HG03135 (cell line): Measurements from ENCODE around the gene DTNBP1.

Experiments
- ATAC-seq: cut with Tn5 transposase; IDR thresholded peaks from one replicate; pipeline ENCODE4 v1.9.1; 2021; ENCODE audit warnings: mild to moderate bottlenecking, moderate library complexity; ENCODE audit not compliant: unreplicated experiment

The DTNBP1 gene

GRCh38 chr6:15536198-15536955 lies 126.5 kb downstream of the DTNBP1 start:
- ATAC-seq, result no peak

DNA sequence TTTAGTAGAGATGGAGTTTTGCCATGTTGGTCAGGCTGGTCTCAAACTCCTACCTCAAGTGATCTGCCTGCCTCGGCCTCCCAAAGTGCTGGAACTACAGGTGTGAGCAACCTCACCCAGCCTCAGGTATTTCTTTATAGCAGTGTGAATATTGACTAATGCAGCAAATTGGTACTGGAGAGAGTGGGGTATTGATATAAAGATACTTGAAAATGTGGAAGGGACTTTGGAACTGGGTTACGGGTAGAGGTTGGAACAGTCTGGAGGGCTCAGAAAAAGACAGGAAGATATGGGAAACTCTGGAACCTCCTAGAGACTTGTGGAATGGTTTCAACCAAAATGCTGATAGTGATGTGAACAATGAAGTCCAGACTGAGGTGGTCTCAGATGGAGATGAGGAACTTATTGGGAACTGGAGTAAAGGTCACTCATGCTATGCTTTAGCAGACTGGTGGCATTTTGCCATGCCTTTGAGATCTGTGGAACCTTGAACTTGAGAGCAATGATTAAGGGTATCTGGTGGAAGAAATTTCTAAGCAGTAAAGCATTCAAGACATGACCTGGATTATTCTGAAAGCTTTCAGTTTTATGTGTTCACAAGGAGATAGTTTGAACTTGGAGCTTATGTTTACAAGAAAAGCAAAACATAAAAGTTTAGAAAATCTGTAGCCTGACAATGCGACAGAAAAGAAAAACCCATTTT lies 127.2 kb downstream of the DTNBP1 start:
- ATAC-seq, result no peak

DNA sequence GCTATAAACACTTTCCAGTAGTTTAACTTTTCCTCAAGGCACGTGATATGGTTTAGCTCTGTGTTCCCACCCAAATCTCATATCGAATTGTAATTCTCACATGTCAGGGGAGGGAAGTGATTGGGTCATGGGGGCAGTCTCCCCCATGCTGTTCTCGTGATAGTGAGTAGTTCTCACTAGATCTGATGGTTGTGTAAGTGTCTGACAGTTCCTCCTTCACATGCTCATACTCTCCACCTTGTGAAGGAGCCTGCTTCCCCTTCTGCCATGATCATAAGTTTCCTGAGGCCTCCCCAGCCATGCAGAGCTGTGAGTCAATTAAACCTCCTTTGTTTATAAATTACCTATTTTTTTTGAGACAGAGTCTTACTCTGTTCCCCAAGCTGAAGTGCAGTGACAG lies 127.9 kb downstream of the DTNBP1 start:
- no peak for ATAC-seq

DNA sequence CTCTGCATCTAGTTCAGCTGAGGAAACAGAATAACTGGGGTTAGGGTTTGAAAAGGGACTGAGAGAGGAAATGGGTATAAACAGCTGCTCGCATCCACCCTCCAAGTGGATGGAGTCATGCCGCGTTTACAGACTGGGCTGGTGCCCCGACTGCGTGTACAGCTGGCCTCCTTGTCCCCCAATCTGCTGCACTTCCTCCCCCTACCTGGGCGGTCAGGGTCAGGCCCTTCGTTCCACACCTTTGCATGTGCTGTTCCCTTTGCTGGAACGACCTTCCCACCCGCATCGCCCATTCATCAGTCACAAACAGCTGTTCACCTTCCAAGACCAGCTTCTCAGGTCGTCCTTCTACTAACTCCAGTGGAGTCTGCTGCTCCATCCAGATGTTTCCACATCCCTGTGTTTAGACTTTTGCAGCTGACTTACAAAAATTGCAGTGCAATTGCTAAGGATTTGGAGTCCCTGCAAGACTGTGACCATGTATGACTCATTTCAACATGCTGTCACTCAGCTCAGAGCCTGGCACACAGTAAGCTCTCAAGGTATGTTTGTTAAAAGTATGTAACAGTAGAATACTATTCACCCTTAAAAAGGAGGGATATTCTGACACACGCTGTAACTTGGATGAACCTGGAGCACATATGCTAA lies 129.3 kb downstream of the DTNBP1 start:
- no peak for ATAC-seq

- no peak for ATAC-seq
These were observed 130.9 kb downstream of the DTNBP1 start for GRCh38 chr6:15531973-15532372.

GRCh38 chr6:15530411-15530810 lies 132.4 kb downstream of the DTNBP1 start:
- ATAC-seq, result no peak

GRCh38 chr6:15528870-15529269 lies 134.0 kb downstream of the DTNBP1 start:
- ATAC-seq, result no peak

DNA sequence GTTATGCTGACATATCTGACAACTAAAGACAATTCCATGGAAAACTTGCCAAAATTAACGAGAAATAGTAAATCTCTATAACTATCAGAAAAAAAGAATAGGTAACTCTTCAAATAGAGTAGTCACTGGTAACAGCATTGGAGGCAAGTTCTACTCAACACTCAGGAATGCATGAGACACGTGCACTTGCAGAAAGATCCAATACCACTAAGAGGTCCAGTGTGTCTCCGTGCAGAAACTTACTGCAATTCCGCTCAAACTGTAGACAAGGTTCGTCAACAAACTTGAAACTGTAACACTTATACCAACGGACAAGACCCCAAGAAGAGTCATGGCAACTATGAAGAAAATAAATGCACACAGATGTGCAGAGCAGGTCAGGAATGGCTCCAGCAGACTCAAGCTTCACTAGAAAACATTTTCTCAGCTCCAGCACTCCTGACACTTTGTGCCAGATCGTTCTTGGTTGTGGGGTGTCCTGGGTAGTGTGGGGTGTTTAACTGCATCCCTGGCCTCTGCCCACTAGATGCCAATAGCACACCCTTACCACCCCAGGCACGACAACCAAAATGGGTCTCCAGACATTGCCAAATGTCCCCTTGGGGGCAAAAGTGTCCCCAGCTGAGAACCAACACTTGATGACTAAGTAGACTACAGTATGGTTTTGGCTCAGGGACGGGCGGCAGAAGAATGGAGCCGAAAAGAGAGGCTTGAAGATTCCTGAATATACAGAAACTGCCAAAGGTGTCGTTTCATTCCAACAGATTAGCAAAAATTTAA lies 134.8 kb downstream of the DTNBP1 start:
- no peak for ATAC-seq

DNA sequence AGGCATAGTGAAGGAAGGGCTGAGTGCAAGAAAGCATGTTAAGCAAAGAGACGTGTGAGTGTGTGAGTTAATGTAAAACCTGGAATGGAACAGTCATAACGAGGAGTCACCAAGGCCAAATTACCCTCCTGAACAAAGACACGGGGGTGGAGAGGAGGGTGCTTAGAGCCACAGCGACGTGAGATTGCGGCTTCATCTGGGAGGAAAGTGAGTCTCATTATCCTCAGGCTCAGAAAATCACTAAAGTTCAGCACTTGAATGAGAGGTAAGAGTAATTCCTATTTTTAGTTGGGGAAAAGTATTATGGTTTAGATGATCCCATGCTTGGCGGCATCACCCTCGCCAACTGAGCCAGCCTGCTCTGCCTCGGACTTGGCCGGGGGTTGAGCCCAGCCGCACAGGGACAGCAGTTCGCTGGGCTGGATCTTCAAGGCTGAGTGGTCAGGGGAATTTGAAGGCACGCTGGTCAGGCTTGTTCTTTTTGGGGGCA lies 136.6 kb downstream of the DTNBP1 start:
- ATAC-seq, result no peak

GRCh38 chr6:15524861-15525401 lies 137.9 kb downstream of the DTNBP1 start:
- ATAC-seq, result no peak

DNA sequence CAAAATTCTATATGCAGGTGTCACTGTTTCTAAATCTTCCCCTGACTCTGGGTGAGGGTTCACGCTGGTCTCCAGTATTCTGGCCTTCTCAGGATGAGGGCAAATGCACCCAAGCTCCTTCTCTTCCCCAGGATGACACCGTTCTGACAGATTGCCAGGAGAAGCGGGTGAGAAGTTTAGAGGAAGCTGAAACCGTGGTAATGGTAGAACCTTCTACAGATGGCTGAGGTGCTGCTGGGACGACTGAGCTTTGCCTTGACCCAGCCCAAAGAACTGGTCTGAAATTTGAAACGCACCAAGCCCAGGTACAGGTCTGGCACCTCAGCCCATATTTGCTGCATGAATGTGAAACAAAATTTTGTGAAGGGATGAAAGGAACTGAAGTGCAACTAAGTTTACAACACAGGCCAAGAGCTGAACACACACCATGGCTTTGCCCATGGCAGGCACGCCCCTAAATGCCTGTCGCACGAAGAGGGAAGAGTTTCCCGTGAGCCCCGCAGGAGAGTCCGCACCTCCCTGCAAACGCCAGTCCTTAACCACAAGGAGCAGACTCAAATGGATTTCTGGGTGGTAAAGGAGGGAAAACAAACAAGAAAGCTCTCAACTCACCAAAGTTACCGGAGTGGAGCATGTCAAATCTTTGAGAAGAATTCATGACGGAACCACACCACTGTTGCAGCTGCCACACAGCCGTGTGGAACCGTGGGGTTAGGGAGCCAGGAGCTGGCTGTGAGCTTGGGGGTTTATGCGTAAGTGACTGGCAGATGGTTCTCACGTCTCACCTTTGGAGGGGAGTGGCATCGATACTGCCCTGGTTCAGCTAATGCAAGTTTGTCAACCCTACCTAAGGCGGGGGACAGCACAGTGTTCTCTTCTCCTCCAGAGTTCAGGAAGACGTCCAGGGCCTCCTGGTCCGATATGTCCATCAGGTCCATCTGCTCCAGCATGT lies 138.9 kb downstream of the DTNBP1 start:
- ATAC-seq, result no peak

DNA sequence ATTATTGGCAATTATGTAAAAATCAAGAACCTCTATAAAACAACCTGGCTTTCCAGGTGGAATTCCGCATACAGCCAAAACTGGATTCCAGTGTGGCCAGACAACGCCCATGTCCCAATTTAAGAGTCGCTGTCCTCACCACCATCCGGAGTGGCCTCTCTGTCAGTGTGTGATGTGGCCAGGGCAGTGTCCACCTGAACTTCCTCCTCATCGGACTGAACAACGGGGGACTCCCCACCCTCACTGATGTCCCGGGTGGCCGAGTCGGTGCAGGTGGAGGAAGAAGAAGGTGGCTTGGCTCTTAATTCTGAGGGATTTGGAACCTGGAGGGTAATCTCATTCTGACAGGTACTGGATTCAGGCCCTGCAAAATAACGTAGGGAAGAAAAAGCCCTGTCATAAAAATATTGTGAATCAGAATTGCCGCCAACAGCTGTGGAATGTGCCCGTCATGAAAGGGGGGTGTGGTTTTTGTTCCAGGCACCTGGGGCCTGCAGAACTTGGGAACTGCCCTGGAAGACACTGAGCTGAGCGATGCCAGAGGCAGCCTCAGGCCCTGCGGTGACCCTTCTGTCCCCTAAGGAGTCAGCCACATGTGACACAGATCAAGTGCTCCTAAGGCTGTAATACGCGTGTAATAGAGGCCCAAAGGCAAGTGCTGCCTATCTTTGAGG lies 139.8 kb downstream of the DTNBP1 start:
- no peak for ATAC-seq

DNA sequence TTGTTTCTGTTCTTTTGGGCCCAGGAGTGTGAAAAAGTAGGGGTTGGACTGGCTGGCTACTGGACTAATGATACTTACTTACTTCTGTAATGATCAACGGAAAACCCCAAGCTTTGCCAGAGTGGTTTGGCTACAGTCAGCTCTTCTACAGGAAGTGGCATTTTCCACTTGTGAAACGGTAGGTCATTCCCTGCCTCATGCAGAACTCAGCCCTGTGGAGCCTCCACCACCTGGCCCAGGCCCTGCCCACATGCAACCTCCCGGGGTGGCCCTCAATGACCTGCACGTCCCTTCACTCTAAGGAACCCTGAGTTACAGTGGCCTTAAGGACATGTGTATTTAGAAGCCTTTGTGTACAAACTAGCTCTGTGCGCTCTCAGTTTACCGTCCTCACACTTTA lies 140.4 kb downstream of the DTNBP1 start:
- no peak for ATAC-seq

DNA sequence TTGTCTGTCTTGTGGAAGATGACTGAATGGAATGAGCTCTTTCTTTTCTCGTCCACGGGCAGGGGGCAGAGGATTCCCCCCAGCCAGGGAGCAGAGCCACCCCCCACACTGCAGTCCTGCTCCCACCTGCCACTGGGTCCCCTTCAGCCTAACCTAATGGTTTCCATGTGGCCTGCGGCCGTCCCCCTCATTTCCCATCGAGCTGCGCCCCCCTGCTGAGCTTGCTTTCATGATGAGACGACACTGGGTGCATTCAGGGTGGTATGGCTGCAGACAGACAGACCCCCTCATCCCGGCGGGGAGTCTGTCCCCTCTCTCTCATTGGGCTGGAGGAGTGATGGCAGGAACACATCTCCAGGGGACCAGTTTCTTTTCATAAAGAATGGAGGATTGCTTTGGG lies 140.8 kb downstream of the DTNBP1 start:
- ATAC-seq, result no peak

DNA sequence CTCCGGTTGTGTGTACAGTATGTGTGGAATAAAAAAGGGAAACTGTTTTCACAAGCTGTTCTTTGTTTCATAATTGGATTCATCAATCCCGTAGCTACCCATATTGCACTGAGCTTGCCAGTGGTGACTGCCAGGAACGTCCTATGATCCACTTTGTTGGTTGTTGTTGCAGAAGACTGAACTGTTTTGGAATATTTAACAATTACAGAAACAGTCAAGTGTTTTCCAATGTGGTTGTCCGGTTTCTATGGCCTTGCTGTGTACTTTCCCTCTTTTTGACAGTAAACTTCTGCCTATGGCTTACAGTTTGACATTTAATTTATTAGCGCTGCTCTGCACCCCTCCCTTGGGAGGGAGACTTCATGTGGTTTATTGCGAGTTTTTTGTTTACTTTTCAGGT lies 141.2 kb downstream of the DTNBP1 start:
- ATAC-seq, result no peak

GRCh38 chr6:15520626-15521203 lies 142.1 kb downstream of the DTNBP1 start:
- no peak for ATAC-seq

DNA sequence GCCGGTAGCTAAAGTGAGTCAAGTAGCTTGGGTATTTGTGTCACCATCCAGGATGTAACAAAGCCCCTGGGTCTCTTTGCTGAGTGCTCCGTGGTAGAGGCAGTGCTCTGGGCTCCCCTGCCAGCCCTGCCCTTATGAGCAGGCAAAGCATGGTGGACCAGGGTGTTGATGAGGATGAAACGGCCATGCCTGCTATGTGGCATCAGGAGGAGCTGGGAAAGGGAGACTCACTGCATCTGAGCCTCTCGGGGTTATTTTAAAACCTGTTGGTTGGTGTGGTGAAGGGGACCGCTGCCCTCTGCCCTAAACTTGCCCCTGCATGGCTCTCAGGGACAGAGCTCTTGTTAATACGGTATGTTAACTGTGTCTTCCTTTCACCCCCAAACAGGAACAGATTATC lies 143.1 kb downstream of the DTNBP1 start:
- ATAC-seq, result no peak

GRCh38 chr6:15518878-15519277 lies 143.9 kb downstream of the DTNBP1 start:
- no peak for ATAC-seq

DNA sequence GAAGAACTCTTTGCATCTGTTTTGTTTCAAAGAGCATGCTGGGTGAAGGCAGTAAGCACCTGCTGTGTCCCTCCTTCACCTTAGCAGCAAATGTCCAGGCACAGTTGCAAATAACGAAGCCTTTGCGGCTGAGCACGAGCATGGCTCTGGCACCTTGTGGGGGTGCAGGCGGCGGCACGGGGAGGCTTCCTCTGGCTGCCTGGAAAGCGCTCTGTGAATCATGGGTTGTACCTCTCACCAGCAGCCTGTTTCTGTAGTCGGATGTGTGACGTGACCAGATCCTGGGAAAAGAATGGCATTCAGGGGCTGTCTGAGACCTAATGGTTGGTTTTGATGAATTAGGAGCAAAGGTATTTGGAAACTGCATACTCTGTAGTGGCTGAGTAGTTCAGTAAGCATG lies 144.8 kb downstream of the DTNBP1 start:
- ATAC-seq, result no peak
